GM20431 (cell line): ENCODE results near the gene ARHGAP1.
"Not testable (repeated sequence)": the region's sequence is repeated elsewhere in the genome, so short reads cannot be mapped to it uniquely, and the experiment has no call there.

Experiments used
- in situ Hi-C: fragments of 300-500 bp; cut with MseI, MboI; formaldehyde crosslinking; loops from one replicate; pipeline ENCODE4 v1.15.0; 2020; ENCODE audit warnings: low sequenced_read_pairs; ENCODE audit not compliant: unreplicated experiment

Gene ARHGAP1

GRCh38 chr11:46676436-46677158, 23.8 kb downstream of the ARHGAP1 start:
- in situ Hi-C loops, result no loop called here

GRCh38 chr11:46675949-46676348, 24.5 kb downstream of the ARHGAP1 start:
- in situ Hi-C loops, result no loop called here

GRCh38 chr11:46675288-46675851, 25.0 kb downstream of the ARHGAP1 start:
- in situ Hi-C loops, result no loop called here

- in situ Hi-C loops, result no loop called here
Observed at GRCh38 chr11:46674463-46675287, 25.7 kb downstream of the ARHGAP1 start.

GRCh38 chr11:46673713-46674462, 26.5 kb downstream of the ARHGAP1 start:
- in situ Hi-C loops, result no loop called here

- in situ Hi-C loops, result no loop called here
Observed at GRCh38 chr11:46672381-46672839, 28.0 kb downstream of the ARHGAP1 start.

- in situ Hi-C loops, result no loop called here
Observed at GRCh38 chr11:46671958-46672315, 28.5 kb downstream of the ARHGAP1 start.

- in situ Hi-C loops, result not testable (repeated sequence)
Observed at GRCh38 chr11:46670521-46670920, 29.9 kb downstream of the ARHGAP1 start.

GRCh38 chr11:46669711-46670139, 30.7 kb downstream of the ARHGAP1 start:
- in situ Hi-C loops, result no loop called here

- in situ Hi-C loops, result no loop called here
Observed at GRCh38 chr11:46668480-46669085, 31.8 kb downstream of the ARHGAP1 start.

GRCh38 chr11:46667043-46667481, 33.4 kb downstream of the ARHGAP1 start:
- in situ Hi-C loops, result no loop called here

GRCh38 chr11:46666516-46666915, 33.9 kb downstream of the ARHGAP1 start:
- in situ Hi-C loops, result no loop called here

- in situ Hi-C loops, result no loop called here
Observed at GRCh38 chr11:46665356-46665755, 35.1 kb downstream of the ARHGAP1 start.

- in situ Hi-C loops, result no loop called here
Observed at GRCh38 chr11:46664612-46665011, 35.8 kb downstream of the ARHGAP1 start.

GRCh38 chr11:46663277-46663940, 37.0 kb downstream of the ARHGAP1 start:
- in situ Hi-C loops, result no loop called here

- in situ Hi-C loops, result no loop called here
Observed at GRCh38 chr11:46662366-46662765, 38.1 kb downstream of the ARHGAP1 start.

- in situ Hi-C loops, result no loop called here
Observed at GRCh38 chr11:46661836-46662235, 38.6 kb downstream of the ARHGAP1 start.

- in situ Hi-C loops, result no loop called here
Observed at GRCh38 chr11:46659908-46660307, 40.5 kb downstream of the ARHGAP1 start.

- in situ Hi-C loops, result no loop called here
Observed at GRCh38 chr11:46658259-46658658, 42.2 kb downstream of the ARHGAP1 start.
